Measurements from ENCODE around the gene SUPT6H. TPM values are rescaled to one million over a fixed set of nuclear protein-coding genes. Genes with fewer than 3 reads are reported as not detected.

SUPT6H gene
- polyA plus RNA-seq, 1 of the 3 experiments (the other 2 are of a cell fraction), result 26.9 TPM

GRCh38 chr17:28634206-28634865 lies 27.7 kb upstream of the SUPT6H start (continued):
- TF ChIP-seq TAF1 (IDR thresholded peaks at IDR 0.05; ENCODE audit: borderline replicate concordance, low read depth, low read length), result no peak
- TF ChIP-seq TEAD4 (IDR thresholded peaks at IDR 0.05; ENCODE audit: borderline replicate concordance, insufficient read depth), result no peak

- Histone ChIP-seq H3K4me1 (ENCODE audit: control insufficient read depth in 1 of 2, insufficient read depth in 2 of 2, low read depth in 1 of 2, low read length in 1 of 2) (no peaks in the 10 kb centered on the region), H3K27me3 (ENCODE audit: insufficient read depth) (no peaks in the 10 kb centered on the region), H4K20me1 (ENCODE audit: insufficient read depth) (peaks cover 13% of the 10 kb centered on the region), H3K79me2 (ENCODE audit: insufficient read depth) (peaks cover 34% of the 10 kb centered on the region), H2AFZ (ENCODE audit: low read depth) (no peak overlapping the region), H3K4me2 (no peak overlapping the region), H3K4me3 (ENCODE audit: low read depth in 2 of 2, low read length in 1 of 2) (no peak overlapping the region), H3F3A (replicated peaks; ENCODE audit: insufficient read depth) (no peaks in the 10 kb centered on the region), H3K9ac (no peak overlapping the region), H3K9me2 (no peaks in the 10 kb centered on the region), H3K27ac (ENCODE audit: low read depth in 2 of 2, low read length in 1 of 2) (no peak overlapping the region), H3K9me3 (no peaks in the 10 kb centered on the region), H3K36me3 (replicated peaks in 1 of 2; ENCODE audit: control insufficient read depth in 1 of 2, insufficient read depth in 2 of 2, low read length in 1 of 2) (peaks cover 76 to 97% of the 10 kb centered on the region in 2 experiments)
- ChIA-PET POLR2A (interaction anchor here (1.8 kb wide), 1 partner anchor 9 kb away, joined by 7 read pairs; the partner anchor contains the start of gene BLTP2), CTCF (interaction anchor here (0.9 to 5.5 kb wide), 3 partner anchors 9 to 23 kb away, joined by 3 to 43 read pairs (median 4); partner anchors contain the start of gene BLTP2)
- 100% methylated on average over 1 of the region's 1 CpG for WGBS (ENCODE audit: low lambda C conversion rate)
- no peak for TF ChIP-seq TAF1 (IDR thresholded peaks at IDR 0.05; ENCODE audit: borderline replicate concordance, low read depth, low read length)
- DNase-seq, result no peak
These were observed 26.5 kb upstream of the SUPT6H start for GRCh38 chr17:28635506-28635905.

- Histone ChIP-seq H3K4me1 (ENCODE audit: control insufficient read depth in 1 of 2, insufficient read depth in 2 of 2, low read depth in 1 of 2, low read length in 1 of 2) (peaks cover 6 to 12% of the 10 kb centered on the region in 2 experiments; a peak in 3 of 4 replicates), H3K4me2 (no peak overlapping the region), H3K27me3 (ENCODE audit: insufficient read depth) (no peaks in the 10 kb centered on the region), H3K4me3 (ENCODE audit: low read depth in 2 of 2, low read length in 1 of 2) (no peak overlapping the region), H2AFZ (ENCODE audit: low read depth) (no peak overlapping the region), H3K27ac (ENCODE audit: low read depth in 2 of 2, low read length in 1 of 2) (no peak overlapping the region), H3K9me2 (no peaks in the 10 kb centered on the region), H3K9ac (no peak overlapping the region), H4K20me1 (ENCODE audit: insufficient read depth) (peaks cover 9% of the 10 kb centered on the region), H3K9me3 (no peaks in the 10 kb centered on the region), H3K79me2 (ENCODE audit: insufficient read depth) (peaks cover 58% of the 10 kb centered on the region), H3K36me3 (replicated peaks in 1 of 2; ENCODE audit: control insufficient read depth in 1 of 2, insufficient read depth in 2 of 2, low read length in 1 of 2) (peaks cover 58 to 69% of the 10 kb centered on the region in 2 experiments), H3F3A (replicated peaks; ENCODE audit: insufficient read depth) (peaks cover 17% of the 10 kb centered on the region)
- 100% methylated on average over 2 of the region's 2 CpGs for WGBS (ENCODE audit: low lambda C conversion rate)
- no peak for DNase-seq
- ChIA-PET POLR2A (no interaction called here), CTCF (interaction anchor here (1.1 to 1.4 kb wide), 2 partner anchors 15 to 34 kb away, joined by 3 read pairs; no protein-coding TSS in a partner anchor)
- TF ChIP-seq FOSL2 (IDR thresholded peaks at IDR 0.05; ENCODE audit: borderline replicate concordance, low read depth) (no peak), JUND (IDR thresholded peaks at IDR 0.05) (no peak), FOXJ3 (CRISPR knock-in tag; IDR thresholded peaks at IDR 0.05) (no peak), USF2 (IDR thresholded peaks at IDR 0.05; ENCODE audit: borderline replicate concordance, low read depth, low read length) (no peak), MXI1 (IDR thresholded peaks at IDR 0.05; ENCODE audit: low read depth, low read length) (no peak), YY1 (IDR thresholded peaks at IDR 0.05; ENCODE audit: low read depth) (no peak)
These were observed 20.4 kb upstream of the SUPT6H start for GRCh38 chr17:28641579-28641978.
